Right renal pelvis (tissue), 4 donors: ENCODE data around the gene NHLRC1. TPM values are rescaled to one million over a fixed set of nuclear protein-coding genes. Genes with fewer than 3 reads are reported as not detected.

Source experiments
- DNase-seq, 4 donors: peaks; one replicate each; pipeline ENCODE4 v3.0.0-alpha.2; 2013; ENCODE audit warnings: low read depth in 4 of 4, low spot score in 3 of 4, missing footprints in 1 of 4
- polyA plus RNA-seq, 4 donors: library from polyadenylated mRNA; unstranded; fragments of 120-200 nt; gene quantifications; one replicate each; pipeline ENCODE4 v1.2.1, GENCODE V29; 2013; ENCODE audit not compliant: insufficient read length in 4 of 4

NHLRC1 gene
- polyA plus RNA-seq, 4 donors = 2.1 to 2.4 (median 2.2) TPM

DNA sequence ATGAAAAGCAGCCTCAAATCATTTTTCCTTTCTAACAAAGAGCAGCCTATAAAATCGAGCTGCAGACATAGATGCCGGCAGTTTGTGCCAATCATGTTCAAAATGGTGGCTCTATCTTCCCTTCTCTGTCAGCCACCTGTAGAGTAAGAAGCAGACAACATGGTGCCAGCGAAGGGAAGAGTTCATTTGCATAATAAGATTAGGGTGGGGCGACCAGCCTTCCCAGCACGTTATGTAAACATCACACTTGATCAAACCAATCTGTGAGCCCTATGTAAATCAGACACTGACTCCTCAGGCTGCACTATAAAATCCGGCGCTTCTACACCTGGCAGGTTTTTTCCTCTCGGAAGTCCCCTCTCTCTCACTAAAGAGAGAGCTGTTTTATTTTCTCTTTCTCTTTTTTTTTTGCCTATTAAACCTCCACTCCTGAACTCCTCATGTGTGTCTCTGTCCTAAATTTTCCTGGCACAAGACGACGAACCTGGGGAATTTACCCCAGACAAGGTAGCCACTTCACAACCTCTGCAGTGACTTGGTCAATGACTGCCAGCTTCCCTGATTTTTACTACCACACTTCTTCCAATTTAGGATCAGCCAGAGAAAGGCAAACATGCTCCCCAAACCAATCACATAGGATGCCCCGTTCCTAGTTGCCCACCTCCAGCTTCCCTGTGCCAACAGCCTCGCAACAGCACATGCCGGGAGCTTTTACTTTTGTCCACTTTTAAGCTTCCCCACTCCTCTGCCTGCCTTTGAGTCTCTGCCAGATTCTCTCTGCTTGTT is 19.5 kb upstream of the NHLRC1 start:
- no peak for DNase-seq

- DNase-seq = no peak
These were observed 17.6 kb upstream of the NHLRC1 start for GRCh38 chr6:18139935-18140621.

- DNase-seq = no peak
These were observed 16.4 kb upstream of the NHLRC1 start for GRCh38 chr6:18138906-18139305.

DNA sequence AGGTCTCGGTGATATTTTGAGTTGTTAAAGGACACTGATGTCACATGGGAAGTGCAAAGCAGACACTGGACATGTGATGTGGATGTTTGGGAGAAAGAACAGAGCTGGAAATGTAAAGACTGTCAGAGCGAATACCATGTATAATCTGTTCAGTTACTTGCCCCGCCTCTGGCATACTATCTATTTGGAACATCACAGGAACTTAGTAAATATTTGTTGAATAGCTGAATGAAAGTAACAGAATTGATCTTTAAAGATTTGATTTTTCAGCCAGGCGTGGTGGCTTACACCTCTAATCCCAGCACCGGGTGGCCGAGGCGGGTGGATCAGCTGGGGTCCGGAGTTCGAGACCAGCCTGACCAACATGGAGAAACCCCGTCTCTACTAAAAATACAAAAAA is 13.8 kb upstream of the NHLRC1 start:
- no peak for DNase-seq

DNA sequence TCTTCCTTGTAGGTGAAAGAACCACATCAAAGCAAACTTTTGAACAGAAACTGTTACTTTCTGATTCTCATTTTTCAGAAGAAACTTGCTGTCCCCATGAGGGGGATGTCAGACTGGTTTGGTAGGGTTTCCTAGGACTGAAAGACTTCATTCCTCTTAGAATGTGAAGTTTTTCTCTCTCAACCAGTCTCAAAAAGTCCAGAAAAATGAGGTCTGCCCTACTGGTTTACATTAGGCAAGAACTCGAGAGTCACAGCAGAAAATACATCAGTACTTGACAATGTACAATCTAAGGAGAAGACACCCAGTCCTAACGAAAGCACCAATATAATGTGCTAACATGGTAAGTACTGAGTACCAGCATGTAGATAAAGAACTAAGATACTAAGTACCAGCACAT is 12.7 kb upstream of the NHLRC1 start:
- DNase-seq = no peak

DNA sequence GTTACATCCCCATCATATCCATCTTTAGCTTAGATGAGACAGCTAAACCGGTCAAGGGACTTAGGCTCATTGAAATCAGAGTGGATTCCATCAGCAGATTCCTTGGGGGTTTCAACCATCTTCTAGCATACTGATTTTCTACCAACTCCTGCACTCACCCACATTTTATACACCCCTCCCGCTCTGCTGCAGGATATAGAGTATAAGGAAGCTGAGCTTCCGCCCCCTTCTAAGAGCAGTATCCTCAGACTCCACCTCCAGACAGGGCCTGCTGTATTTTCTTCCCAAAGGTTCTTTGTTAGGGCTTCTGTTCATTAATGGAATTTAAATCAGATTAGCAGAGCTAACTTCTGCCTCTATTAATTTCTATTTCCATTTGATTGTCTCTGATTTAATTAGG is 9.9 kb upstream of the NHLRC1 start:
- DNase-seq = no peak

DNA sequence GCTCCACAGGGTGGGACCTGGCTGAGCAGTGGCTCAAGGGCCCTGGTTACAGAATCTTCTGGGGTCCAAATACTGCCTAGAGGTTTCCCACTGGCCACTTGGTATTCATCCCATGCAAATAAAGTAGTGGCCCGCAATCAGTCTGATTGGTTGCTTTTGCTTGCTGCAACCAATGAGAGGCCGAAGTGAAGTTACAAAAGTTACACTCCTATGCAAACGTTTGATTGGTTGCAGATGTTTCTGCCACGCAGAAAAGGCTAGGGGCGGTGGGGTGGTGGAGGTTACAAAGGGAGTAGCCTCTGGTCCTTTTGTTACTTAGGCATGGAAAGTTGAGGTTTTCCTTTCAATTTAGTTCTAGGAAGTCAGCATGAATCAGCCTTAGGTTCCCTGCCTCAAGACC is 3.6 kb upstream of the NHLRC1 start:
- DNase-seq = no peak

- DNase-seq = no peak
These were observed 823 bp downstream of the NHLRC1 start for GRCh38 chr6:18121580-18122127.

DNA sequence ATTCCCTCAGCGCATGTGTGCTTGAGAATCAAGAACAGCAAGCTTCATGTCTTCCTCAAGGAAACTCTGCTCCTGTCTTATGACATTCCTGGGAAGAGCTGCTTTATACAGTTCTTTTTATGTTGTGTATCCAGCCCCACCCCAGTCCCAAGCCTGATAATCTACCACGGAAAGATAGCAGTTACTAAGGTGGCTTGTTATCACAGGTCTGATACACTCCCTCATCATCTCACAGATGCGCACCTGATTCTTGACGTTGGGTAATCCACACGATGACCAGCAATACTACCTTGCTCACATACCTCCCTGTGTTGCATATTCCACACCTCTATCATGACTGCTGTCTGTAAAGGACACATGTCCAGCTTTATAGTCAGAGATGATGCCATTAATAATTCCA is 3.2 kb downstream of the NHLRC1 start:
- DNase-seq = no peak

GRCh38 chr6:18118330-18118729 is 4.1 kb downstream of the NHLRC1 start:
- no peak for DNase-seq

GRCh38 chr6:18117136-18117535 is 5.3 kb downstream of the NHLRC1 start:
- DNase-seq = no peak

DNA sequence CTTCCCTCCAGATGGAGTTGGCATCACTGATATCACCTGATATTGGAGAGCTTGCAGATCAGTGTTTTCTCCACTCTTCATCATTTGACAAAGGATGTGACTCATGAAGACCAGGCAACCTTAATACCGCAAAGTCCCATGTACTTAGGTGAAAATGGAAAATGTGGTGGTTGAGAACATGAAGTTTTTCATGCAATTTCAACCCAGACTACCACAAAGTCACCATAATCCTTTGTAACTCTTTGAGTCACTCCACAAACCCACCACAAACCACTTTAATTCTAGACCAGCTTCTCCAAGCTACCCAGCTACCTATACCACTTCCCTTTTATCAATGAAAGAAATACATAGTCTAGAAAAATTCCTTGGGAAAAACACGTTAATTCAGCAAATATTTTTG is 7.1 kb downstream of the NHLRC1 start:
- no peak for DNase-seq

- DNase-seq = no peak
These were observed 12.3 kb downstream of the NHLRC1 start for GRCh38 chr6:18110162-18110561.

GRCh38 chr6:18107061-18107460 is 15.4 kb downstream of the NHLRC1 start:
- no peak for DNase-seq

- DNase-seq = no peak
These were observed 19.5 kb downstream of the NHLRC1 start for GRCh38 chr6:18102783-18103509.

DNA sequence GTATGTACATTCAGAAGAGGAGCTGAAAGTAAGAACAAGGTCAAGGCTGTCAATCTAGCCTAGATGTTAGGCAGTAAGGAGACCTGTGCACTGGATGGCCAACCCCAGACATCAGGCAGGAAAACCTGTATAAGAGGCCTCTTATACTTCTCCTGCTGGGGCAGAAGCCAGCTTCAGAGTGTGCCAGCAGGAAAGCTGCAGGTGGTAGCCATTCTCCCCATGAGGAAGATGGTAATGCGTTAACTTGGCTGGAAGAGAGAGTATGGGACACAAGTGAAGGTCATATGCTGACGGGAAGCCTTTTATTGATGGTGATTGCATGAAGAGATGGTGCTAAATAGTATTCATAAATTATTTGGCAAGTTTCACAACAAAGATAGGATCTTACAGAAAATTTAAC is 20.6 kb downstream of the NHLRC1 start:
- DNase-seq = no peak

- DNase-seq = no peak
These were observed 21.2 kb downstream of the NHLRC1 start for GRCh38 chr6:18101271-18101670.

DNA sequence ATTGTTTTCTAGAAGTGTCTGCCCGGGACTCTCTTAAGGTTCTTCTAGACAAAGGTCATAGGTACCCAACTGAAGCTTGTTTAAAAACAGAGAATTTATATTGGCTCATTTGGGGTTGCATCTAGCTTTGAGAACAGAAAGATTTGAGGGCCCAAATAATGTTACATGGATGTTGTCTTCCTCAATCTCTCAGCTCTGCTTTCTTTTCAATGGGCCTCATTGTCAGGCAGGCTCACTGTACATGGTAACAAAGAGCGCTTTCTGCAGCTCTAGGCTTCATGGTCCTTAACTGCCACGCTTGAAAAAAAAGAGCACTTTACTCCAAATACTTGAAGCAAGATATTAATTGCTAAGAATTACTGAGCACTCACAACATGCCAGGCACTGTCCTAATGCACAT is 22.2 kb downstream of the NHLRC1 start:
- DNase-seq = no peak

GRCh38 chr6:18099511-18099910 is 23.0 kb downstream of the NHLRC1 start:
- DNase-seq = no peak

GRCh38 chr6:18096423-18096822 is 26.1 kb downstream of the NHLRC1 start:
- no peak for DNase-seq

- no peak for DNase-seq
These were observed 31.1 kb downstream of the NHLRC1 start for GRCh38 chr6:18091382-18091781.
